ENCODE measurements around the gene PSME1. TPM values are rescaled to one million over a fixed set of nuclear protein-coding genes. Genes with fewer than 3 reads are reported as not detected.
A peak's percentile ranks its signal among the peaks of the same experiment; 100 is the strongest.

The PSME1 gene
- total RNA-seq, 2 donors from 2014 or later = 361 to 375 TPM

- H3K27me3 Mint-ChIP-seq = no peaks in the 10 kb centered on the region
- peaks cover 24% of the 10 kb centered on the region for H3K4me1 Mint-ChIP-seq
These were observed 21.2 kb upstream of the PSME1 start, which contains the start of the genes DCAF11 and NRL for GRCh38 chr14:24114532-24115421. TSS of gene DCAF11 (plus strand) at chr14:24114777. CDS start at chr14:24115595, 818 bp downstream. TSS of gene NRL (minus strand) at chr14:24114949. CDS start at chr14:24082848, 32,101 bp downstream.

GRCh38 chr14:24115422-24116127, 20.4 kb upstream of the PSME1 start:
- Mint-ChIP-seq H3K9me3 (no peaks in the 10 kb centered on the region), H3K4me3 (peak overlapping the region; percentile 100), H3K36me3 (ENCODE audit: low read depth) (peaks cover 62% of the 10 kb centered on the region), H3K4me1 (peaks cover 24% of the 10 kb centered on the region), H3K27me3 (no peaks in the 10 kb centered on the region), H3K27ac (peak overlapping the region; percentile 98)
- ATAC-seq (replicated peaks) = no peak

More at GRCh38 chr14:24114532-24115421, 21.2 kb upstream of the PSME1 start, which contains the start of the genes DCAF11 and NRL:
- Mint-ChIP-seq H3K27ac (peak within 1 kb of the TSS; percentile 98), H3K4me3 (peak within 1 kb of the TSS; percentile 100), H3K9me3 (no peaks in the 10 kb centered on the region), H3K36me3 (ENCODE audit: low read depth) (peaks cover 54% of the 10 kb centered on the region)
- peak; percentile 90 for ATAC-seq (replicated peaks)

GRCh38 chr14:24116128-24116814, 19.7 kb upstream of the PSME1 start:
- peaks cover 69% of the 10 kb centered on the region for H3K36me3 Mint-ChIP-seq (ENCODE audit: low read depth)
- no peaks in the 10 kb centered on the region for H3K9me3 Mint-ChIP-seq
- peak overlapping the region; percentile 98 for H3K27ac Mint-ChIP-seq
- peaks cover 24% of the 10 kb centered on the region for H3K4me1 Mint-ChIP-seq
- H3K4me3 Mint-ChIP-seq = peak overlapping the region; percentile 100
- no peaks in the 10 kb centered on the region for H3K27me3 Mint-ChIP-seq
- ATAC-seq (replicated peaks) = no peak

- Mint-ChIP-seq H3K36me3 (ENCODE audit: low read depth) (peaks cover 78% of the 10 kb centered on the region), H3K4me1 (peaks cover 24% of the 10 kb centered on the region), H3K27me3 (no peaks in the 10 kb centered on the region), H3K4me3 (no peak overlapping the region), H3K9me3 (no peaks in the 10 kb centered on the region), H3K27ac (peak overlapping the region; percentile 98)
- ATAC-seq (replicated peaks) = no peak
These were observed 18.8 kb upstream of the PSME1 start for GRCh38 chr14:24117179-24117578.

- Mint-ChIP-seq H3K9me3 (no peaks in the 10 kb centered on the region), H3K27ac (peak overlapping the region; percentile 64), H3K4me1 (peaks cover 24% of the 10 kb centered on the region), H3K4me3 (no peak overlapping the region), H3K36me3 (ENCODE audit: low read depth) (peaks cover 97% of the 10 kb centered on the region), H3K27me3 (no peaks in the 10 kb centered on the region)
- ATAC-seq (replicated peaks) = no peak
These were observed 16.3 kb upstream of the PSME1 start for GRCh38 chr14:24119691-24120090.

- H3K4me3 Mint-ChIP-seq = no peak overlapping the region
- peaks cover 13% of the 10 kb centered on the region for H3K4me1 Mint-ChIP-seq
- ATAC-seq (replicated peaks) = no peak
- peaks cover 82% of the 10 kb centered on the region for H3K36me3 Mint-ChIP-seq (ENCODE audit: low read depth)
- no peaks in the 10 kb centered on the region for H3K9me3 Mint-ChIP-seq
- H3K27ac Mint-ChIP-seq = no peak overlapping the region
- H3K27me3 Mint-ChIP-seq = no peaks in the 10 kb centered on the region
These were observed 14.8 kb upstream of the PSME1 start for GRCh38 chr14:24121210-24121609.

GRCh38 chr14:24122416-24122815, 13.6 kb upstream of the PSME1 start:
- no peaks in the 10 kb centered on the region for H3K9me3 Mint-ChIP-seq
- H3K27ac Mint-ChIP-seq = no peak overlapping the region
- no peak for ATAC-seq (replicated peaks)
- no peaks in the 10 kb centered on the region for H3K27me3 Mint-ChIP-seq
- H3K4me3 Mint-ChIP-seq = no peak overlapping the region
- H3K4me1 Mint-ChIP-seq = peaks cover 6% of the 10 kb centered on the region
- peaks cover 70% of the 10 kb centered on the region for H3K36me3 Mint-ChIP-seq (ENCODE audit: low read depth)

- peaks cover 65% of the 10 kb centered on the region for H3K36me3 Mint-ChIP-seq (ENCODE audit: low read depth)
- no peak for ATAC-seq (replicated peaks)
- H3K4me3 Mint-ChIP-seq = no peak overlapping the region
- H3K4me1 Mint-ChIP-seq = peaks cover 6% of the 10 kb centered on the region
- peak overlapping the region; percentile 58 for H3K27ac Mint-ChIP-seq
- no peaks in the 10 kb centered on the region for H3K9me3 Mint-ChIP-seq
- H3K27me3 Mint-ChIP-seq = no peaks in the 10 kb centered on the region
These were observed 13.1 kb upstream of the PSME1 start for GRCh38 chr14:24122898-24123297.

- no peak for ATAC-seq (replicated peaks)
- Mint-ChIP-seq H3K4me1 (peaks cover under 1% of the 10 kb centered on the region), H3K27me3 (no peaks in the 10 kb centered on the region), H3K9me3 (no peaks in the 10 kb centered on the region), H3K36me3 (ENCODE audit: low read depth) (peaks cover 57% of the 10 kb centered on the region), H3K4me3 (no peak overlapping the region), H3K27ac (peak overlapping the region; percentile 58)
These were observed 12.3 kb upstream of the PSME1 start for GRCh38 chr14:24123424-24124417.

- Mint-ChIP-seq H3K9me3 (no peaks in the 10 kb centered on the region), H3K27ac (no peak overlapping the region), H3K4me3 (no peak overlapping the region), H3K27me3 (no peaks in the 10 kb centered on the region), H3K36me3 (ENCODE audit: low read depth) (peaks cover 25% of the 10 kb centered on the region), H3K4me1 (peaks cover 3% of the 10 kb centered on the region)
- no peak for ATAC-seq (replicated peaks)
These were observed 9.1 kb upstream of the PSME1 start for GRCh38 chr14:24126939-24127338.

GRCh38 chr14:24127673-24128072, 8.3 kb upstream of the PSME1 start:
- H3K9me3 Mint-ChIP-seq = no peaks in the 10 kb centered on the region
- H3K27me3 Mint-ChIP-seq = no peaks in the 10 kb centered on the region
- ATAC-seq (replicated peaks) = no peak
- H3K27ac Mint-ChIP-seq = no peak overlapping the region
- no peak overlapping the region for H3K4me3 Mint-ChIP-seq
- H3K4me1 Mint-ChIP-seq = peaks cover 7% of the 10 kb centered on the region
- peaks cover 17% of the 10 kb centered on the region for H3K36me3 Mint-ChIP-seq (ENCODE audit: low read depth)

GRCh38 chr14:24129410-24129998, 6.5 kb upstream of the PSME1 start:
- no peaks in the 10 kb centered on the region for H3K27me3 Mint-ChIP-seq
- H3K9me3 Mint-ChIP-seq = no peaks in the 10 kb centered on the region
- no peak overlapping the region for H3K4me3 Mint-ChIP-seq
- H3K36me3 Mint-ChIP-seq (ENCODE audit: low read depth) = no peaks in the 10 kb centered on the region
- no peak overlapping the region for H3K27ac Mint-ChIP-seq
- no peak for ATAC-seq (replicated peaks)
- H3K4me1 Mint-ChIP-seq = peaks cover 13% of the 10 kb centered on the region

- Mint-ChIP-seq H3K4me3 (no peak within 1 kb of the TSS), H3K27ac (peak within 1 kb of the TSS; percentile 50), H3K4me1 (peaks cover 17% of the 10 kb centered on the region), H3K36me3 (ENCODE audit: low read depth) (no peaks in the 10 kb centered on the region), H3K27me3 (no peaks in the 10 kb centered on the region), H3K9me3 (no peaks in the 10 kb centered on the region)
- no peak for ATAC-seq (replicated peaks)
These were observed 5.6 kb upstream of the PSME1 start, which contains the start of gene FITM1 for GRCh38 chr14:24130380-24130716. TSS of gene FITM1 (plus strand) at chr14:24130659. CDS start at chr14:24131564, 905 bp downstream.

Data from activated T-helper 17 cell treated with anti-CD3 and anti-CD28 coated beads, Interleukin-2, amount 50 U/mL, for 72 hours (primary cell).